OCI-LY1 (cell line): ENCODE measurements around the gene AK6.

Source experiments
- EZH2 ChIP-seq: fragments of 200-600 bp; sonication (generic), shearing (Covaris generic); IDR thresholded peaks from 2 replicates; pipeline ENCODE4 v1.8.0; 2017; ENCODE audit warnings: borderline replicate concordance, mixed run types, mild to moderate bottlenecking, antibody characterized with exemption, low read length, moderate library complexity, mixed read lengths
- TF ChIP-seq, protein P1 (sequence below): fragments of 200-600 bp; sonication (generic), shearing (Covaris generic); IDR thresholded peaks from 2 replicates; pipeline ENCODE4 v1.5.1; 2017; ENCODE audit warnings: mild to moderate bottlenecking, antibody characterized with exemption, low read length, moderate library complexity, mixed read lengths

DNA sequence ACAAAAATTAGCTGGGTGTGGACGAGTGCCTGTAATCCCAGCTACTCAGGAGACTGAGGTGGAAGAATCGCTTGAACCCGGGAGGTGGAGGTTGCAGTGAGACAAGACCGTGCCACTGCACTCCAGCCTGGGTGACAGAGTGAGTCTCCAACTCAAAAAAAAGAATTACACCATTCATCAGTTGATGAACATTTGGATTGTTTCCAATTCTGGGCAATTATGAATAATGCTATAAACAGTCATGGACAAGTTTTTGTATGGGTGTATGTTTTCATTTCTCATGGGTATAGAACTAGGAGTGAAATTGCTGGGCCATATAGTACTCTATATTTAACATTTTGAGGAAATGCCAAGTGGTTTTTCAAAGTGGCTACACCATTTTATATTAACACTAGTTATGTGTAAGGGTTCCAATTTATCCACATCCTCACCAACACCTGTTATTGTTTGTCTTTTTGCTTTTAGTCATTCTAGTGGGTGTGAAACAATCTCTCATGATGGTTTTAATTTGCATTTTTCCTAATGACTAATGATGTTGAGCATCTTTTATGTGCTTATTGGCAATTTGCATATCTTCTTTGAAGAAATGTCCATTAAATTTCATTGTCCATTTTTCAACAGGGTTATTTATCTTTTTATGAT lies 27.7 kb downstream of the AK6 start:
- no peak for TF ChIP-seq EZH2
- TF ChIP-seq, protein P1, sequence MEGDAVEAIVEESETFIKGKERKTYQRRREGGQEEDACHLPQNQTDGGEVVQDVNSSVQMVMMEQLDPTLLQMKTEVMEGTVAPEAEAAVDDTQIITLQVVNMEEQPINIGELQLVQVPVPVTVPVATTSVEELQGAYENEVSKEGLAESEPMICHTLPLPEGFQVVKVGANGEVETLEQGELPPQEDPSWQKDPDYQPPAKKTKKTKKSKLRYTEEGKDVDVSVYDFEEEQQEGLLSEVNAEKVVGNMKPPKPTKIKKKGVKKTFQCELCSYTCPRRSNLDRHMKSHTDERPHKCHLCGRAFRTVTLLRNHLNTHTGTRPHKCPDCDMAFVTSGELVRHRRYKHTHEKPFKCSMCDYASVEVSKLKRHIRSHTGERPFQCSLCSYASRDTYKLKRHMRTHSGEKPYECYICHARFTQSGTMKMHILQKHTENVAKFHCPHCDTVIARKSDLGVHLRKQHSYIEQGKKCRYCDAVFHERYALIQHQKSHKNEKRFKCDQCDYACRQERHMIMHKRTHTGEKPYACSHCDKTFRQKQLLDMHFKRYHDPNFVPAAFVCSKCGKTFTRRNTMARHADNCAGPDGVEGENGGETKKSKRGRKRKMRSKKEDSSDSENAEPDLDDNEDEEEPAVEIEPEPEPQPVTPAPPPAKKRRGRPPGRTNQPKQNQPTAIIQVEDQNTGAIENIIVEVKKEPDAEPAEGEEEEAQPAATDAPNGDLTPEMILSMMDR, result no peak
